HepG2 (cell line): ENCODE results near the gene PTPA. TPM values are rescaled to one million over a fixed set of nuclear protein-coding genes. Genes with fewer than 3 reads are reported as not detected.

Source experiments
- BRD4 ChIP-seq: sonication (generic); formaldehyde crosslinking; IDR thresholded peaks from 2 replicates; pipeline ENCODE4 v1.4.0; 2020; ENCODE audit warnings: missing genetic modification reagents
- HNRNPLL ChIP-seq: fragments of 200-400 bp; formaldehyde crosslinking; IDR thresholded peaks from 2 replicates; pipeline ENCODE4 v1.6.1; 2017; ENCODE audit warnings: mild to moderate bottlenecking, low read depth, low read length; ENCODE audit not compliant: poor library complexity, severe bottlenecking
- NFATC3 ChIP-seq: sonication (generic); formaldehyde crosslinking; IDR thresholded peaks from 2 replicates; pipeline ENCODE4 v1.5.1; 2020; ENCODE audit warnings: mild to moderate bottlenecking, missing genetic modification reagents
- NFE2L2 ChIP-seq: fragments of 150-350 bp; IDR thresholded peaks from 2 replicates; pipeline ENCODE4 v1.6.1; 2014; ENCODE audit warnings: low read length
- NR2F1 ChIP-seq, 2 experiments: fragments of 450-650 bp in 1 of 2; formaldehyde crosslinking in 1 of 2; IDR thresholded peaks; 2 replicates each; pipeline versions ENCODE4 v1.5.0 to v1.6.1; 2016 to 2020; ENCODE audit warnings: mild to moderate bottlenecking in 1 of 2, missing compliant biosample characterization in 1 of 2, missing genetic modification reagents in 1 of 2, moderate library complexity in 1 of 2
- PAF1 ChIP-seq: IDR thresholded peaks from 2 replicates; pipeline ENCODE4 v1.6.1; 2016; ENCODE audit warnings: missing genetic modification reagents, missing compliant biosample characterization
- RBM39 ChIP-seq: fragments of 200-400 bp; formaldehyde crosslinking; IDR thresholded peaks from one replicate; pipeline ENCODE4 v1.6.1; 2018; ENCODE audit warnings: antibody characterized with exemption, mild to moderate bottlenecking, low read depth, low read length; ENCODE audit not compliant: poor library complexity, severe bottlenecking
- SNRNP70 ChIP-seq: fragments of 200-400 bp; formaldehyde crosslinking; IDR thresholded peaks from 2 replicates; pipeline ENCODE4 v1.6.1; 2017; ENCODE audit warnings: mild to moderate bottlenecking, low read depth, low read length, moderate library complexity
- SPEN ChIP-seq: sonication (generic); formaldehyde crosslinking; IDR thresholded peaks from 2 replicates; pipeline ENCODE4 v1.5.1; 2020; ENCODE audit warnings: low read depth, mild to moderate bottlenecking, missing genetic modification reagents
- ZNF251 ChIP-seq: sonication (generic); formaldehyde crosslinking; IDR thresholded peaks from 2 replicates; pipeline ENCODE4 v1.9.0; 2021; ENCODE audit warnings: mild to moderate bottlenecking, missing genetic modification reagents
- ZNF567 ChIP-seq: sonication (generic); formaldehyde crosslinking; IDR thresholded peaks from 2 replicates; pipeline ENCODE4 v1.8.1; 2023; ENCODE audit warnings: mild to moderate bottlenecking, missing genetic modification reagents, borderline replicate concordance
- polyA plus RNA-seq, 8 experiments: library from polyadenylated mRNA; depleted of rRNA in 3 of 8; stranded (reverse) in 7 of 8; unstranded in 1 of 8; fragments of >200 nt; fragmentation: Illumina TruSeq in 4 of 8; extraction: Trizol in 4 of 8; gene quantifications; 2 replicates each; pipeline versions ENCODE4 v1.2.1 to v1.2.3, GENCODE V29; 2011 to 2016; ENCODE audit warnings: low read depth in 4 of 8, missing spikeins in 1 of 8, mixed read lengths in 1 of 8; ENCODE audit not compliant: insufficient read depth in 1 of 8
- total RNA-seq, 5 experiments: library from RNA; depleted of rRNA; stranded (reverse); fragments of >200 nt; fragmentation: Illumina TruSeq; extraction: Trizol; gene quantifications; 2 replicates each; pipeline ENCODE4 v1.2.3, GENCODE V29; 2016; ENCODE audit warnings: low read depth in 1 of 5
- TF ChIP-seq, protein P1 (sequence below): sonication (generic); formaldehyde crosslinking; IDR thresholded peaks from 2 replicates; pipeline ENCODE4 v1.5.0; 2020; ENCODE audit warnings: mild to moderate bottlenecking, missing genetic modification reagents, borderline replicate concordance
- TF ChIP-seq, protein P2 (sequence below): sonication (generic); formaldehyde crosslinking; IDR thresholded peaks from 2 replicates; pipeline ENCODE4 v1.8.1; 2023; ENCODE audit warnings: mild to moderate bottlenecking, inconsistent platforms, moderate library complexity, missing genetic modification reagents, borderline replicate concordance
- TF ChIP-seq, protein P3 (sequence below): sonication (generic); formaldehyde crosslinking; IDR thresholded peaks from 2 replicates; pipeline ENCODE4 v1.4.0; 2020; ENCODE audit warnings: mild to moderate bottlenecking, low read depth, missing genetic modification reagents
- TF ChIP-seq, protein P4 (sequence below): sonication (generic); formaldehyde crosslinking; IDR thresholded peaks from 2 replicates; pipeline ENCODE4 v1.8.1; 2023; ENCODE audit warnings: mild to moderate bottlenecking, missing genetic modification reagents

Gene PTPA
- total and polyA plus RNA-seq, 2 of the 13 experiments (the other 11 are each of a cell fraction or from before 2014, with no cell fraction given), result 79.3 to 105 TPM

DNA sequence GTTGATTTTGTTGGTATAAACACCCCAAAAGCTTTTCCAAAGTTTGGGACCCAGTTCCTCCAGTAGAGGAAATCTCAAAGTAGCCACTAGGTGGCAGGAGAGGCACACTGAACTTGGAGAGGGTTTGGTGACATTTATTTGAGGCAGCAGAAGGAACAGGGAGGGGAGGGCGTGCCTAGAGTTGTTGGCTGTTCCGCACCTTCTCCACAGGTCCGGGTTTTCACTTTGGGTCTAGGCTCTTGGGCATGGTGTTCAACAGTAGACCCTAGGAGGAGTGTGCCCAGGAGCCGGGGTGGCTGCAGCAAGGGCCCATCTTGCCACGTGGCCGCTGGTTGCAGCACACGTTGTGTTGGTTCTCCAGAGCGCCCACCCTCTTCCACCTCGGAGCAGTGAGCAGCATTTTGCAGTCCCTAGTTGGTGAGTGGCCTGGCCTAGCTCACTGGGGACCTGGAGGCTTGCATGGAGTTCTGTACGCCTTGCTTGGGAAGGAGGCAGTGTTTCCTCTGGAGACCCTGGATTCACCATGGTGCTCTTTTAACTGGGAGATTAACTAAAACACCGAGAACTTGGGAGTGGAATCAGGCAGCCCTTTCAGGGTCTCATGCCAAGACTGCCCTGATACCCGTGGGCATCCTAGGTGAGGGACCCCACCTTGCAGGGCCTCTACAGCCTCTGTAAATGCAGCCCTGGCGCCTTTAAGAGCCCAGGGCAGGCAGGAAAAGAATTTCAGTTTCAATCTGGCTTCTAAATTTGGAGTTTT, 28.2 kb downstream of the PTPA start (continued):
- TF ChIP-seq, protein P1, sequence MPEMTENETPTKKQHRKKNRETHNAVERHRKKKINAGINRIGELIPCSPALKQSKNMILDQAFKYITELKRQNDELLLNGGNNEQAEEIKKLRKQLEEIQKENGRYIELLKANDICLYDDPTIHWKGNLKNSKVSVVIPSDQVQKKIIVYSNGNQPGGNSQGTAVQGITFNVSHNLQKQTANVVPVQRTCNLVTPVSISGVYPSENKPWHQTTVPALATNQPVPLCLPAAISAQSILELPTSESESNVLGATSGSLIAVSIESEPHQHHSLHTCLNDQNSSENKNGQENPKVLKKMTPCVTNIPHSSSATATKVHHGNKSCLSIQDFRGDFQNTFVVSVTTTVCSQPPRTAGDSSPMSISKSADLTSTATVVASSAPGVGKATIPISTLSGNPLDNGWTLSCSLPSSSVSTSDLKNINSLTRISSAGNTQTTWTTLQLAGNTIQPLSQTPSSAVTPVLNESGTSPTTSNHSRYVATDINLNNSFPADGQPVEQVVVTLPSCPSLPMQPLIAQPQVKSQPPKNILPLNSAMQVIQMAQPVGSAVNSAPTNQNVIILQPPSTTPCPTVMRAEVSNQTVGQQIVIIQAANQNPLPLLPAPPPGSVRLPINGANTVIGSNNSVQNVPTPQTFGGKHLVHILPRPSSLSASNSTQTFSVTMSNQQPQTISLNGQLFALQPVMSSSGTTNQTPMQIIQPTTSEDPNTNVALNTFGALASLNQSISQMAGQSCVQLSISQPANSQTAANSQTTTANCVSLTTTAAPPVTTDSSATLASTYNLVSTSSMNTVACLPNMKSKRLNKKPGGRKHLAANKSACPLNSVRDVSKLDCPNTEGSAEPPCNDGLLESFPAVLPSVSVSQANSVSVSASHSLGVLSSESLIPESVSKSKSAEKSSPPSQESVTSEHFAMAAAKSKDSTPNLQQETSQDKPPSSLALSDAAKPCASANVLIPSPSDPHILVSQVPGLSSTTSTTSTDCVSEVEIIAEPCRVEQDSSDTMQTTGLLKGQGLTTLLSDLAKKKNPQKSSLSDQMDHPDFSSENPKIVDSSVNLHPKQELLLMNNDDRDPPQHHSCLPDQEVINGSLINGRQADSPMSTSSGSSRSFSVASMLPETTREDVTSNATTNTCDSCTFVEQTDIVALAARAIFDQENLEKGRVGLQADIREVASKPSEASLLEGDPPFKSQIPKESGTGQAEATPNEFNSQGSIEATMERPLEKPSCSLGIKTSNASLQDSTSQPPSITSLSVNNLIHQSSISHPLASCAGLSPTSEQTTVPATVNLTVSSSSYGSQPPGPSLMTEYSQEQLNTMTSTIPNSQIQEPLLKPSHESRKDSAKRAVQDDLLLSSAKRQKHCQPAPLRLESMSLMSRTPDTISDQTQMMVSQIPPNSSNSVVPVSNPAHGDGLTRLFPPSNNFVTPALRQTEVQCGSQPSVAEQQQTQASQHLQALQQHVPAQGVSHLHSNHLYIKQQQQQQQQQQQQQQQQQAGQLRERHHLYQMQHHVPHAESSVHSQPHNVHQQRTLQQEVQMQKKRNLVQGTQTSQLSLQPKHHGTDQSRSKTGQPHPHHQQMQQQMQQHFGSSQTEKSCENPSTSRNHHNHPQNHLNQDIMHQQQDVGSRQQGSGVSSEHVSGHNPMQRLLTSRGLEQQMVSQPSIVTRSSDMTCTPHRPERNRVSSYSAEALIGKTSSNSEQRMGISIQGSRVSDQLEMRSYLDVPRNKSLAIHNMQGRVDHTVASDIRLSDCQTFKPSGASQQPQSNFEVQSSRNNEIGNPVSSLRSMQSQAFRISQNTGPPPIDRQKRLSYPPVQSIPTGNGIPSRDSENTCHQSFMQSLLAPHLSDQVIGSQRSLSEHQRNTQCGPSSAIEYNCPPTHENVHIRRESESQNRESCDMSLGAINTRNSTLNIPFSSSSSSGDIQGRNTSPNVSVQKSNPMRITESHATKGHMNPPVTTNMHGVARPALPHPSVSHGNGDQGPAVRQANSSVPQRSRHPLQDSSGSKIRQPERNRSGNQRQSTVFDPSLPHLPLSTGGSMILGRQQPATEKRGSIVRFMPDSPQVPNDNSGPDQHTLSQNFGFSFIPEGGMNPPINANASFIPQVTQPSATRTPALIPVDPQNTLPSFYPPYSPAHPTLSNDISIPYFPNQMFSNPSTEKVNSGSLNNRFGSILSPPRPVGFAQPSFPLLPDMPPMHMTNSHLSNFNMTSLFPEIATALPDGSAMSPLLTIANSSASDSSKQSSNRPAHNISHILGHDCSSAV (CRISPR knock-in tag), result no peak
- no peak; a peak in 1 of 4 replicates for TF ChIP-seq NR2F1 (CRISPR knock-in tag; IDR thresholded peaks at IDR 0.05)
- TF ChIP-seq, protein P2, sequence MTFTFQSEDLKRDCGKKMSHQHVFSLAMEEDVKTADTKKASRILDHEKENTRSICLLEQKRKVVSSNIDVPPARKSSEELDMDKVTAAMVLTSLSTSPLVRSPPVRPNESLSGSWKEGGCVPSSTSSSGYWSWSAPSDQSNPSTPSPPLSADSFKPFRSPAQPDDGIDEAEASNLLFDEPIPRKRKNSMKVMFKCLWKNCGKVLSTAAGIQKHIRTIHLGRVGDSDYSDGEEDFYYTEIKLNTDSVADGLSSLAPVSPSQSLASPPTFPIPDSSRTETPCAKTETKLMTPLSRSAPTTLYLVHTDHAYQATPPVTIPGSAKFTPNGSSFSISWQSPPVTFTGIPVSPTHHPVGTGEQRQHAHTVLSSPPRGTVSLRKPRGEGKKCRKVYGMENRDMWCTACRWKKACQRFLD, result no peak
- TF ChIP-seq ZNF567 (CRISPR knock-in tag), result no peak
- TF ChIP-seq SNRNP70, result no peak
- TF ChIP-seq PAF1 (CRISPR knock-in tag), result no peak
- no peak for TF ChIP-seq SPEN (CRISPR knock-in tag)
- no peak for TF ChIP-seq ZNF251 (CRISPR knock-in tag)
- TF ChIP-seq, protein P3, sequence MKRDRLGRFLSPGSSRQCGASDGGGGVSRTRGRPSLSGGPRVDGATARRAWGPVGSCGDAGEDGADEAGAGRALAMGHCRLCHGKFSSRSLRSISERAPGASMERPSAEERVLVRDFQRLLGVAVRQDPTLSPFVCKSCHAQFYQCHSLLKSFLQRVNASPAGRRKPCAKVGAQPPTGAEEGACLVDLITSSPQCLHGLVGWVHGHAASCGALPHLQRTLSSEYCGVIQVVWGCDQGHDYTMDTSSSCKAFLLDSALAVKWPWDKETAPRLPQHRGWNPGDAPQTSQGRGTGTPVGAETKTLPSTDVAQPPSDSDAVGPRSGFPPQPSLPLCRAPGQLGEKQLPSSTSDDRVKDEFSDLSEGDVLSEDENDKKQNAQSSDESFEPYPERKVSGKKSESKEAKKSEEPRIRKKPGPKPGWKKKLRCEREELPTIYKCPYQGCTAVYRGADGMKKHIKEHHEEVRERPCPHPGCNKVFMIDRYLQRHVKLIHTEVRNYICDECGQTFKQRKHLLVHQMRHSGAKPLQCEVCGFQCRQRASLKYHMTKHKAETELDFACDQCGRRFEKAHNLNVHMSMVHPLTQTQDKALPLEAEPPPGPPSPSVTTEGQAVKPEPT (CRISPR knock-in tag), result no peak
- TF ChIP-seq RBM39, result no peak
- no peak for TF ChIP-seq NFATC3 (CRISPR knock-in tag)
- TF ChIP-seq HNRNPLL, result no peak
- TF ChIP-seq NFE2L2, result no peak
- TF ChIP-seq, protein P4, sequence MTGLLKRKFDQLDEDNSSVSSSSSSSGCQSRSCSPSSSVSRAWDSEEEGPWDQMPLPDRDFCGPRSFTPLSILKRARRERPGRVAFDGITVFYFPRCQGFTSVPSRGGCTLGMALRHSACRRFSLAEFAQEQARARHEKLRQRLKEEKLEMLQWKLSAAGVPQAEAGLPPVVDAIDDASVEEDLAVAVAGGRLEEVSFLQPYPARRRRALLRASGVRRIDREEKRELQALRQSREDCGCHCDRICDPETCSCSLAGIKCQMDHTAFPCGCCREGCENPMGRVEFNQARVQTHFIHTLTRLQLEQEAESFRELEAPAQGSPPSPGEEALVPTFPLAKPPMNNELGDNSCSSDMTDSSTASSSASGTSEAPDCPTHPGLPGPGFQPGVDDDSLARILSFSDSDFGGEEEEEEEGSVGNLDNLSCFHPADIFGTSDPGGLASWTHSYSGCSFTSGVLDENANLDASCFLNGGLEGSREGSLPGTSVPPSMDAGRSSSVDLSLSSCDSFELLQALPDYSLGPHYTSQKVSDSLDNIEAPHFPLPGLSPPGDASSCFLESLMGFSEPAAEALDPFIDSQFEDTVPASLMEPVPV (CRISPR knock-in tag), result no peak
- TF ChIP-seq BRD4 (CRISPR knock-in tag), result no peak
